ENCODE measurements around the gene TEAD1. TPM values are rescaled to one million over a fixed set of nuclear protein-coding genes. Genes with fewer than 3 reads are reported as not detected.

The TEAD1 gene
- polyA plus RNA-seq, 1 donor from 2014 or later: 12.2 TPM

GRCh38 chr11:12961615-12962014 is 287.4 kb downstream of the TEAD1 start:
- Histone ChIP-seq H3K79me2 (replicated peaks; ENCODE audit: insufficient read depth, low read length) (no peaks in the 10 kb centered on the region), H4K20me1 (ENCODE audit: insufficient read depth) (no peaks in the 10 kb centered on the region), H3K4me3 (ENCODE audit: low read length) (no peak overlapping the region), H3K4me2 (ENCODE audit: low read length) (no peak overlapping the region), H3F3A (ENCODE audit: insufficient read depth, low read length, poor library complexity, severe bottlenecking) (no peaks in the 10 kb centered on the region), H3K27ac (ENCODE audit: low read length) (no peak overlapping the region), H3K9me3 (ENCODE audit: low read length) (no peaks in the 10 kb centered on the region), H3K9me2 (ENCODE audit: insufficient read depth, low read length) (no peaks in the 10 kb centered on the region), H2AFZ (ENCODE audit: low read depth, low read length) (no peak overlapping the region), H3K9ac (ENCODE audit: low read length) (no peak overlapping the region), H3K36me3 (ENCODE audit: insufficient read depth, low read length) (no peaks in the 10 kb centered on the region), H3K27me3 (ENCODE audit: insufficient read depth, low read depth, low read length) (no peaks in the 10 kb centered on the region)
- TF ChIP-seq EZH2 (IDR thresholded peaks at IDR 0.05; ENCODE audit: borderline replicate concordance, insufficient read depth, low read length, poor library complexity, severe bottlenecking) (no peak), TAF1 (IDR thresholded peaks at IDR 0.05; ENCODE audit: low read depth) (no peak)
- TF ChIP-seq, protein P1, sequence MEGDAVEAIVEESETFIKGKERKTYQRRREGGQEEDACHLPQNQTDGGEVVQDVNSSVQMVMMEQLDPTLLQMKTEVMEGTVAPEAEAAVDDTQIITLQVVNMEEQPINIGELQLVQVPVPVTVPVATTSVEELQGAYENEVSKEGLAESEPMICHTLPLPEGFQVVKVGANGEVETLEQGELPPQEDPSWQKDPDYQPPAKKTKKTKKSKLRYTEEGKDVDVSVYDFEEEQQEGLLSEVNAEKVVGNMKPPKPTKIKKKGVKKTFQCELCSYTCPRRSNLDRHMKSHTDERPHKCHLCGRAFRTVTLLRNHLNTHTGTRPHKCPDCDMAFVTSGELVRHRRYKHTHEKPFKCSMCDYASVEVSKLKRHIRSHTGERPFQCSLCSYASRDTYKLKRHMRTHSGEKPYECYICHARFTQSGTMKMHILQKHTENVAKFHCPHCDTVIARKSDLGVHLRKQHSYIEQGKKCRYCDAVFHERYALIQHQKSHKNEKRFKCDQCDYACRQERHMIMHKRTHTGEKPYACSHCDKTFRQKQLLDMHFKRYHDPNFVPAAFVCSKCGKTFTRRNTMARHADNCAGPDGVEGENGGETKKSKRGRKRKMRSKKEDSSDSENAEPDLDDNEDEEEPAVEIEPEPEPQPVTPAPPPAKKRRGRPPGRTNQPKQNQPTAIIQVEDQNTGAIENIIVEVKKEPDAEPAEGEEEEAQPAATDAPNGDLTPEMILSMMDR (IDR thresholded peaks at IDR 0.05; ENCODE audit: poor library complexity, severe bottlenecking): peak; percentile 14

DNA sequence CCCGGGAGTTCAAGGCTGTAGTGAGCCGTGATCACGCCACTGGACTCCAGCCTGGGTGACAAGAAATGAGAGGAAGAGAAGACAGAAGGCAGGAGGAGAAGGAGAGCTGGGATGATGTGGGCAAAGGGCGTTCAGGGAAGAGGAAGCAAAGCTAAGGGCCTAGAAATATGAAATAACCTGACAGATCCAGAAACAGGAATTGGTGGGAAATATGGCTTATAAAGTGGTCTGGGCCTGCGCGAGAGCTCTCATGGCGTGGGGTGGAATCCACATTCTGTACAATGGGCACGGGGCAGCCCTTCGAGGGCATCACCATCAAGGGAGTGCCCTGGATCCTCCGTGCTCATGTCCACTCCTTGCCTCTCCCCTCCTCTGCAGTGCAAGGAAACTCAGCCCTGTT is 288.1 kb downstream of the TEAD1 start:
- Histone ChIP-seq H3K36me3 (ENCODE audit: insufficient read depth, low read length) (no peaks in the 10 kb centered on the region), H3K4me3 (ENCODE audit: low read length) (no peak overlapping the region), H3K9me2 (ENCODE audit: insufficient read depth, low read length) (no peaks in the 10 kb centered on the region), H3F3A (ENCODE audit: insufficient read depth, low read length, poor library complexity, severe bottlenecking) (no peaks in the 10 kb centered on the region), H3K9me3 (ENCODE audit: low read length) (no peaks in the 10 kb centered on the region), H3K79me2 (replicated peaks; ENCODE audit: insufficient read depth, low read length) (no peaks in the 10 kb centered on the region), H4K20me1 (ENCODE audit: insufficient read depth) (no peaks in the 10 kb centered on the region), H3K4me2 (ENCODE audit: low read length) (no peak overlapping the region), H3K27me3 (ENCODE audit: insufficient read depth, low read depth, low read length) (no peaks in the 10 kb centered on the region), H3K9ac (ENCODE audit: low read length) (no peak overlapping the region), H3K27ac (ENCODE audit: low read length) (no peak overlapping the region), H2AFZ (ENCODE audit: low read depth, low read length) (no peak overlapping the region)
- TF ChIP-seq SMC3 (conservative IDR thresholded peaks at IDR 0.05; ENCODE audit: poor library complexity) (no peak), EP300 (conservative IDR thresholded peaks at IDR 0.05; ENCODE audit: poor library complexity, severe bottlenecking) (no peak), TAF1 (IDR thresholded peaks at IDR 0.05; ENCODE audit: low read depth) (no peak), POLR2AphosphoS5 (IDR thresholded peaks at IDR 0.05) (no peak), EZH2 (IDR thresholded peaks at IDR 0.05; ENCODE audit: borderline replicate concordance, insufficient read depth, low read length, poor library complexity, severe bottlenecking) (no peak), REST (IDR thresholded peaks at IDR 0.05; ENCODE audit: borderline replicate concordance) (no peak), RAD21 (conservative IDR thresholded peaks at IDR 0.05) (no peak), MXI1 (conservative IDR thresholded peaks at IDR 0.05; ENCODE audit: poor library complexity, severe bottlenecking) (no peak)
- TF ChIP-seq, protein P1 (IDR thresholded peaks at IDR 0.05; ENCODE audit: poor library complexity, severe bottlenecking): no peak

All from neural cell (in vitro differentiated cells).